OCI-LY1 (cell line): ENCODE results near the gene CIAPIN1.

Experiments used
- EZH2 ChIP-seq: fragments of 200-600 bp; sonication (generic), shearing (Covaris generic); IDR thresholded peaks from 2 replicates; pipeline ENCODE4 v1.8.0; 2017; ENCODE audit warnings: borderline replicate concordance, mixed run types, mild to moderate bottlenecking, antibody characterized with exemption, low read length, moderate library complexity, mixed read lengths
- TF ChIP-seq, protein P1 (sequence below): fragments of 200-600 bp; sonication (generic), shearing (Covaris generic); IDR thresholded peaks from 2 replicates; pipeline ENCODE4 v1.5.1; 2017; ENCODE audit warnings: mild to moderate bottlenecking, antibody characterized with exemption, low read length, moderate library complexity, mixed read lengths

DNA sequence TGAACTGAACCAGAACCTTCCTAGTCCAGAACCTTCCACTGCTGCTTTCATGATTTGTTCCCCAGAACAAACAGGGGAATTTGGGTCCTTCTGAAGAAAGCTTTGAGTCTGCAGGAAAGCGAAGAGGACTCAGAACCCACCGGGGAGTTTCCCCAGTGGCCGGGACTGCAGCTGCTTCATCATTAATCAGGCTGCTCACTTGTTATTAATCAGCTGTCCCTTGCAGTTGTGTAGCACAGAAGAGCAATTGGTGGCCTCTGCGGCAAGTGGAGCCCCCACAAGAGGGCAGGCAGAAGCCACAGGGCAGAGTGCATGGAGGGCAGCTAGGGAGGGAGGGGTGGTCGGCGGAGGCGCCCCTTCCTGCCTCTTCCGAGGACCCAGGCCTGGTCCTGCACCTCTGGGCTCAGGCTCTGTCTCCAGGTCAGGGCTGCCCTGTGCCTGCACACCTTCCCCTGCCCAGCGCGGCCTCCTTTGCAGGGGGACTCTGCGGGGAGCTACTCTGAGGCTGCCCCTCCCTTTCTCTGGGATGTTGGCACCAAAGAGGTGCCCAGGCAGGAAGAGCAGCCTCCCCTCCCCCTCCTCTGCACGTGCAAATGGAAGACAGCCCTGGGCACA lies 35.7 kb downstream of the CIAPIN1 start:
- TF ChIP-seq, protein P1, sequence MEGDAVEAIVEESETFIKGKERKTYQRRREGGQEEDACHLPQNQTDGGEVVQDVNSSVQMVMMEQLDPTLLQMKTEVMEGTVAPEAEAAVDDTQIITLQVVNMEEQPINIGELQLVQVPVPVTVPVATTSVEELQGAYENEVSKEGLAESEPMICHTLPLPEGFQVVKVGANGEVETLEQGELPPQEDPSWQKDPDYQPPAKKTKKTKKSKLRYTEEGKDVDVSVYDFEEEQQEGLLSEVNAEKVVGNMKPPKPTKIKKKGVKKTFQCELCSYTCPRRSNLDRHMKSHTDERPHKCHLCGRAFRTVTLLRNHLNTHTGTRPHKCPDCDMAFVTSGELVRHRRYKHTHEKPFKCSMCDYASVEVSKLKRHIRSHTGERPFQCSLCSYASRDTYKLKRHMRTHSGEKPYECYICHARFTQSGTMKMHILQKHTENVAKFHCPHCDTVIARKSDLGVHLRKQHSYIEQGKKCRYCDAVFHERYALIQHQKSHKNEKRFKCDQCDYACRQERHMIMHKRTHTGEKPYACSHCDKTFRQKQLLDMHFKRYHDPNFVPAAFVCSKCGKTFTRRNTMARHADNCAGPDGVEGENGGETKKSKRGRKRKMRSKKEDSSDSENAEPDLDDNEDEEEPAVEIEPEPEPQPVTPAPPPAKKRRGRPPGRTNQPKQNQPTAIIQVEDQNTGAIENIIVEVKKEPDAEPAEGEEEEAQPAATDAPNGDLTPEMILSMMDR, result no peak
- no peak for TF ChIP-seq EZH2
